Endothelial cell of umbilical vein (primary cell): ENCODE data around the gene C15orf39. TPM values are rescaled to one million over a fixed set of nuclear protein-coding genes. Genes with fewer than 3 reads are reported as not detected.

Experiments used
- BruUV-seq: library from RNA; stranded (reverse); fragments of 400-500 nt; replicated peaks from 2 replicates; lab custom pipeline; 2021; lab: Mats Ljungman, UMichigan
- CTCF ChIA-PET: fragments of 300-600, 350-600 bp; sonication (Branson Sonifier 250); formaldehyde crosslinking; loops from one replicate; lab custom pipeline; 2021; ENCODE audit warnings: antibody characterized with exemption, inconsistent platforms; lab: Charles Lee
- POLR2A ChIA-PET: fragments of 300-600, 350-600 bp; sonication (Branson Sonifier 250); formaldehyde crosslinking; loops from one replicate; lab custom pipeline; 2021; ENCODE audit warnings: antibody characterized with exemption, inconsistent platforms; lab: Charles Lee
- DNase-seq: peaks from one replicate; pipeline ENCODE4 v3.0.0-alpha.2; 2011; ENCODE audit warnings: low read depth, low spot score
- FAIRE-seq: peaks from 2 replicates; lab custom pipeline; 2011; peaks lifted over from hg19 to GRCh38; lab: Jason Lieb, UNC
- H2AFZ ChIP-seq: 2 replicates; pipeline ENCODE4 v1.6.0; 2012; ENCODE audit warnings: low read depth, low read length, control low read depth, inconsistent platforms
- H3K27ac ChIP-seq: 2 replicates; pipeline ENCODE4 v1.5.1; 2011; ENCODE audit warnings: low read depth, mild to moderate bottlenecking, control low read depth, low read length, moderate library complexity; ENCODE audit not compliant: insufficient read depth
- H3K27me3 ChIP-seq, 2 experiments: 2 replicates each; pipeline versions ENCODE4 v1.6.0 to v1.6.1; 2011; ENCODE audit warnings: low read length in 2 of 2, mixed read lengths in 1 of 2; ENCODE audit not compliant: control insufficient read depth in 2 of 2, insufficient read depth in 2 of 2
- H3K36me3 ChIP-seq, 2 experiments: 2 replicates in 1 of 2; 3 replicates in 1 of 2; pipeline ENCODE4 v1.5.1; 2011; ENCODE audit warnings: low read length in 2 of 2, mild to moderate bottlenecking in 1 of 2, moderate library complexity in 1 of 2; ENCODE audit not compliant: control insufficient read depth in 2 of 2, insufficient read depth in 2 of 2; ENCODE audit errors: extremely low read depth in 1 of 2
- H3K4me1 ChIP-seq: 3 replicates; pipeline ENCODE4 v1.5.1; 2011; ENCODE audit warnings: mild to moderate bottlenecking, low read length; ENCODE audit not compliant: control insufficient read depth, insufficient read depth; ENCODE audit errors: extremely low read depth
- H3K4me2 ChIP-seq: 2 replicates; pipeline ENCODE4 v1.6.1; 2011; ENCODE audit warnings: low read length, control low read depth, mixed read lengths; ENCODE audit not compliant: insufficient read depth
- H3K4me3 ChIP-seq, 3 experiments: fragments of 200-600 bp in 1 of 3; sonication (generic), shearing (Covaris generic) in 1 of 3; replicated peaks in 1 of 3; 2 replicates each; pipeline ENCODE4 v1.5.1; 2011 to 2016; ENCODE audit warnings: control low read depth in 3 of 3, low read length in 3 of 3, mild to moderate bottlenecking in 2 of 3, inconsistent platforms in 1 of 3, low read depth in 1 of 3, moderate library complexity in 1 of 3; ENCODE audit not compliant: insufficient read depth in 1 of 3
- H3K79me2 ChIP-seq: 2 replicates; pipeline ENCODE4 v1.6.0; 2012; ENCODE audit warnings: low read length, inconsistent platforms; ENCODE audit not compliant: control insufficient read depth, insufficient read depth
- H3K9ac ChIP-seq: replicated peaks from 2 replicates; pipeline ENCODE3; 2011; ENCODE audit warnings: low read length, control low read depth; ENCODE audit not compliant: insufficient read depth; ENCODE audit errors: extremely low read depth
- H3K9me1 ChIP-seq: replicated peaks from 3 replicates; pipeline ENCODE4 v1.6.0; 2011; ENCODE audit warnings: mild to moderate bottlenecking, low read length; ENCODE audit not compliant: control insufficient read depth, insufficient read depth; ENCODE audit errors: extremely low read depth
- H3K9me3 ChIP-seq: replicated peaks from 2 replicates; pipeline ENCODE4 v1.5.1; 2012; ENCODE audit warnings: low read length, inconsistent platforms; ENCODE audit not compliant: control insufficient read depth, insufficient read depth
- H4K20me1 ChIP-seq: replicated peaks from 2 replicates; pipeline ENCODE3; 2011; ENCODE audit warnings: mild to moderate bottlenecking, low read length; ENCODE audit not compliant: control insufficient read depth, insufficient read depth; ENCODE audit errors: extremely low read depth
- EZH2 ChIP-seq: IDR thresholded peaks from 2 replicates; pipeline ENCODE4 v1.6.1; 2012; ENCODE audit warnings: borderline replicate concordance, low read depth, mild to moderate bottlenecking, moderate library complexity, low read length, inconsistent platforms; ENCODE audit not compliant: severe bottlenecking
- FOS ChIP-seq: IDR thresholded peaks from 2 replicates; pipeline ENCODE4 v1.6.1; 2011; ENCODE audit warnings: mild to moderate bottlenecking, low read length, moderate library complexity, borderline replicate concordance; ENCODE audit not compliant: insufficient read depth
- GATA2 ChIP-seq: IDR thresholded peaks from 2 replicates; pipeline ENCODE4 v1.7.0; 2011; ENCODE audit warnings: low read depth, mild to moderate bottlenecking, moderate library complexity, mixed read lengths, low read length; ENCODE audit not compliant: insufficient read length, insufficient read depth
- JUN ChIP-seq: IDR thresholded peaks from 2 replicates; pipeline ENCODE4 v1.6.1; 2011; ENCODE audit warnings: borderline replicate concordance, low read depth; ENCODE audit not compliant: insufficient read length, insufficient read depth
- MYC ChIP-seq: IDR thresholded peaks from one replicate; pipeline ENCODE4 v1.6.1; 2011; ENCODE audit warnings: mild to moderate bottlenecking, low read depth, low read length
- POLR2A ChIP-seq: IDR thresholded peaks from 2 replicates; pipeline ENCODE4 v1.6.1; 2012; ENCODE audit warnings: low read depth, mild to moderate bottlenecking, control low read depth, low read length
- POLR2AphosphoS5 ChIP-seq: IDR thresholded peaks from 2 replicates; pipeline ENCODE4 v1.6.1; 2012; ENCODE audit warnings: low read depth, mild to moderate bottlenecking, control low read depth, low read length, moderate library complexity; ENCODE audit not compliant: insufficient read depth
- dilution Hi-C: fragments of 300-500 bp; cut with MboI; formaldehyde crosslinking; loops from one replicate; pipeline ENCODE4 v1.15.0; 2019; ENCODE audit warnings: low sequenced_read_pairs; ENCODE audit not compliant: extremely low pct_ligation_motif_present
- intact Hi-C: fragments of 100-400 bp; cut with micrococcal nuclease; formaldehyde crosslinking; loops from one replicate; pipeline ENCODE4 v1.10.0; 2022
- polyA plus RNA-seq, 4 experiments: library from polyadenylated mRNA; depleted of rRNA in 3 of 4; stranded (reverse) in 3 of 4; unstranded in 1 of 4; fragments of >200 nt; gene quantifications; 2 replicates each; pipeline versions ENCODE4 v1.2.1 to v1.2.3, GENCODE V29; 2011 to 2012; ENCODE audit warnings: missing spikeins in 1 of 4
- total RNA-seq: library from RNA; stranded (reverse); gene quantifications from 2 replicates; pipeline ENCODE4 v1.2.3, GENCODE V29; 2021
- TF ChIP-seq, protein P1 (sequence below), 2 donors: IDR thresholded peaks; 1 replicate in 1 of 2; 2 replicates in 1 of 2; pipeline ENCODE4 v1.5.1; 2011; ENCODE audit warnings: low read length in 2 of 2, mild to moderate bottlenecking in 2 of 2, moderate library complexity in 2 of 2, control low read depth in 1 of 2, inconsistent platforms in 1 of 2, low read depth in 1 of 2; ENCODE audit not compliant: insufficient read depth in 1 of 2; ENCODE audit errors: extremely low read depth in 1 of 2
- TF ChIP-seq, protein P2 (sequence below): IDR thresholded peaks from 2 replicates; pipeline ENCODE4 v1.6.1; 2011; ENCODE audit not compliant: insufficient read depth, insufficient read length

The C15orf39 gene
- total and polyA plus RNA-seq, 2 donors (not counting 3 experiments of a cell fraction or from before 2014, with no cell fraction given) = 14.8 to 36.1 TPM

DNA sequence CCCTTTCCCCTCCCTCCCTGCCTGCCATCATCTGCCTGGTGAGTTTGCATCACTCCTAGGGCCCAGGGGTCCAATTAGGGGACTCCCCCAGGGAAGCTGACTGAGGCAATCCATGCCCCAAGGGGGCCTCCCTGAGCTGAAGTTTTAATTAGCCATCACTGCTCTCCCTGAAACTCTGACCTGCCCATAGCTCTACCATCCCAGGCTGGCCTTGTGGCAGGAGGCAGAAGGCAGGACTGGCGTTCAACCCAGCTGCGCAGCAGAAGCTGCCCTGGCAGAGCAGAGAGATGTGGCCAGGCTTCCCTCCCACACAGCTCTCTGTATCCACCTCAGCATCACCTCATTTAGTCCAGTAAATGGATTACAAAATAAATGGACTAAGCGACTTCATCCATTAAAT lies 7.7 kb upstream of the C15orf39 start:
- Histone ChIP-seq H3K9me1 (no peaks in the 10 kb centered on the region), H3K4me2 (no peak overlapping the region), H3K79me2 (no peaks in the 10 kb centered on the region), H3K36me3 (no peaks in the 10 kb centered on the region), H3K4me3 (no peak overlapping the region), H2AFZ (no peak overlapping the region), H3K9ac (no peak overlapping the region), H3K27me3 (no peaks in the 10 kb centered on the region), H3K4me1 (no peaks in the 10 kb centered on the region), H3K27ac (no peak overlapping the region), H3K9me3 (no peaks in the 10 kb centered on the region), H4K20me1 (no peaks in the 10 kb centered on the region)
- DNase-seq (no peak), FAIRE-seq (no peak)
- ChIA-PET CTCF (interaction anchor here (0.8 to 1.0 kb wide), 2 partner anchors 10 to 150 kb away, joined by 3 to 5 read pairs; no protein-coding TSS in a partner anchor), POLR2A (no interaction called here)
- no peak for TF ChIP-seq POLR2A
- TF ChIP-seq FOS = no peak
- no peak for TF ChIP-seq MYC
- TF ChIP-seq, protein P1, sequence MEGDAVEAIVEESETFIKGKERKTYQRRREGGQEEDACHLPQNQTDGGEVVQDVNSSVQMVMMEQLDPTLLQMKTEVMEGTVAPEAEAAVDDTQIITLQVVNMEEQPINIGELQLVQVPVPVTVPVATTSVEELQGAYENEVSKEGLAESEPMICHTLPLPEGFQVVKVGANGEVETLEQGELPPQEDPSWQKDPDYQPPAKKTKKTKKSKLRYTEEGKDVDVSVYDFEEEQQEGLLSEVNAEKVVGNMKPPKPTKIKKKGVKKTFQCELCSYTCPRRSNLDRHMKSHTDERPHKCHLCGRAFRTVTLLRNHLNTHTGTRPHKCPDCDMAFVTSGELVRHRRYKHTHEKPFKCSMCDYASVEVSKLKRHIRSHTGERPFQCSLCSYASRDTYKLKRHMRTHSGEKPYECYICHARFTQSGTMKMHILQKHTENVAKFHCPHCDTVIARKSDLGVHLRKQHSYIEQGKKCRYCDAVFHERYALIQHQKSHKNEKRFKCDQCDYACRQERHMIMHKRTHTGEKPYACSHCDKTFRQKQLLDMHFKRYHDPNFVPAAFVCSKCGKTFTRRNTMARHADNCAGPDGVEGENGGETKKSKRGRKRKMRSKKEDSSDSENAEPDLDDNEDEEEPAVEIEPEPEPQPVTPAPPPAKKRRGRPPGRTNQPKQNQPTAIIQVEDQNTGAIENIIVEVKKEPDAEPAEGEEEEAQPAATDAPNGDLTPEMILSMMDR (IDR thresholded peaks at IDR 0.05; ENCODE audit: extremely low read depth in 1 of 2, insufficient read depth in 1 of 2, low read depth in 1 of 2, low read length in 2 of 2) = no peak
- no peak for TF ChIP-seq JUN
- no peak for TF ChIP-seq EZH2
- no peak for TF ChIP-seq POLR2AphosphoS5
- TF ChIP-seq, protein P2, sequence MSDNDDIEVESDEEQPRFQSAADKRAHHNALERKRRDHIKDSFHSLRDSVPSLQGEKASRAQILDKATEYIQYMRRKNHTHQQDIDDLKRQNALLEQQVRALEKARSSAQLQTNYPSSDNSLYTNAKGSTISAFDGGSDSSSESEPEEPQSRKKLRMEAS = no peak
- TF ChIP-seq GATA2 = no peak
- dilution Hi-C loops = no loop called here
- BruUV-seq = no TSS peak
- intact Hi-C loops = no loop called here
